Measurements from ENCODE around the gene MRPL21.
A peak's percentile ranks its signal among the peaks of the same experiment; 100 is the strongest.

MRPL21 gene

GRCh38 chr11:68903288-68904247 is at the start of gene MRPL21, which contains the start of gene IGHMBP2:
Gene MRPL21 (minus strand): TSS chr11:68903832. CDS start chr11:68903810, 22 bp downstream.
Gene IGHMBP2 (plus strand): TSS chr11:68903891. CDS start chr11:68903953, 62 bp downstream.
- peak; percentile 60 for DNase-seq (ENCODE audit: low read depth)

- no peak for DNase-seq (ENCODE audit: low read depth)
Measured at GRCh38 chr11:68950762-68951161, 47.1 kb upstream of the MRPL21 start.

GRCh38 chr11:68950270-68950669 is 46.6 kb upstream of the MRPL21 start:
- DNase-seq (ENCODE audit: low read depth), result no peak

- DNase-seq (ENCODE audit: low read depth), result no peak
Measured at GRCh38 chr11:68948935-68949334, 45.3 kb upstream of the MRPL21 start.

GRCh38 chr11:68948496-68948895 is 44.9 kb upstream of the MRPL21 start:
- no peak for DNase-seq (ENCODE audit: low read depth)

GRCh38 chr11:68947151-68947550 is 43.5 kb upstream of the MRPL21 start:
- no peak for DNase-seq (ENCODE audit: low read depth)

GRCh38 chr11:68946416-68947090 is 42.9 kb upstream of the MRPL21 start:
- no peak for DNase-seq (ENCODE audit: low read depth)

- no peak for DNase-seq (ENCODE audit: low read depth)
Measured at GRCh38 chr11:68942751-68943271, 39.2 kb upstream of the MRPL21 start.

- no peak for DNase-seq (ENCODE audit: low read depth)
Measured at GRCh38 chr11:68942095-68942620, 38.5 kb upstream of the MRPL21 start.

GRCh38 chr11:68941324-68942094 is 37.9 kb upstream of the MRPL21 start:
- no peak for DNase-seq (ENCODE audit: low read depth)

- DNase-seq (ENCODE audit: low read depth), result no peak
Measured at GRCh38 chr11:68940651-68941323, 37.2 kb upstream of the MRPL21 start.

GRCh38 chr11:68939583-68940555 is 36.2 kb upstream of the MRPL21 start:
- no peak for DNase-seq (ENCODE audit: low read depth)

GRCh38 chr11:68938816-68939582 is 35.4 kb upstream of the MRPL21 start:
- no peak for DNase-seq (ENCODE audit: low read depth)

GRCh38 chr11:68938088-68938487 is 34.5 kb upstream of the MRPL21 start:
- DNase-seq (ENCODE audit: low read depth), result no peak

- DNase-seq (ENCODE audit: low read depth), result no peak
Measured at GRCh38 chr11:68936676-68937620, 33.3 kb upstream of the MRPL21 start.

- no peak for DNase-seq (ENCODE audit: low read depth)
Measured at GRCh38 chr11:68936358-68936636, 32.7 kb upstream of the MRPL21 start.

GRCh38 chr11:68935516-68936357 is 32.1 kb upstream of the MRPL21 start:
- DNase-seq (ENCODE audit: low read depth), result no peak

Measured in CMK (cell line).